Breast epithelium (tissue), 3 donors: ENCODE results near the gene KCTD10.

ENCODE experiments used
- CTCF ChIP-seq, 3 donors: fragments of 450-650 bp; IDR thresholded peaks; one replicate each; pipeline ENCODE4 v1.5.1; 2016 to 2017; ENCODE audit warnings: antibody characterized with exemption in 3 of 3, mild to moderate bottlenecking in 3 of 3, moderate library complexity in 3 of 3
- POLR2A ChIP-seq: fragments of 450-650 bp; IDR thresholded peaks from one replicate; pipeline ENCODE4 v1.6.1; 2016; ENCODE audit warnings: antibody characterized with exemption, mild to moderate bottlenecking, moderate library complexity
- POLR2AphosphoS5 ChIP-seq, 3 donors: sonication (generic); formaldehyde crosslinking; IDR thresholded peaks; one replicate each; pipeline ENCODE4 v1.6.1; 2017; ENCODE audit warnings: antibody characterized with exemption in 3 of 3

GRCh38 chr12:109455706-109456105, 21.4 kb downstream of the KCTD10 start:
- no peak for TF ChIP-seq POLR2A
- TF ChIP-seq CTCF (IDR thresholded peaks at IDR 0.05), result no peak
- no peak for TF ChIP-seq POLR2AphosphoS5 (IDR thresholded peaks at IDR 0.05)
